BE2C (cell line): ENCODE measurements around the gene VPREB3.

ENCODE experiments used
- DNase-seq: peaks from one replicate; pipeline ENCODE4 v3.0.0-alpha.2; 2020
- H3K27me3 ChIP-seq: fragments of 250-450 bp; sonication (Bioruptor Pico); 2 replicates; pipeline ENCODE4 v1.5.1; 2020; ENCODE audit warnings: mild to moderate bottlenecking
- H3K36me3 ChIP-seq: fragments of 250-450 bp; sonication (Bioruptor Pico); 2 replicates; pipeline ENCODE4 v1.5.1; 2020; ENCODE audit warnings: mild to moderate bottlenecking
- H3K4me1 ChIP-seq: fragments of 250-450 bp; sonication (Bioruptor Pico); 2 replicates; pipeline ENCODE4 v1.5.1; 2020
- H3K4me3 ChIP-seq: 2 replicates; pipeline ENCODE4 v1.5.1; 2011; ENCODE audit warnings: low read depth, low read length
- H3K9me3 ChIP-seq: fragments of 250-450 bp; sonication (Bioruptor Pico); 2 replicates; pipeline ENCODE4 v1.5.1; 2020
- TF ChIP-seq, protein P1 (sequence below): IDR thresholded peaks from 2 replicates; pipeline ENCODE4 v1.5.1; 2012; ENCODE audit warnings: mild to moderate bottlenecking, low read depth, low read length

Gene VPREB3

DNA sequence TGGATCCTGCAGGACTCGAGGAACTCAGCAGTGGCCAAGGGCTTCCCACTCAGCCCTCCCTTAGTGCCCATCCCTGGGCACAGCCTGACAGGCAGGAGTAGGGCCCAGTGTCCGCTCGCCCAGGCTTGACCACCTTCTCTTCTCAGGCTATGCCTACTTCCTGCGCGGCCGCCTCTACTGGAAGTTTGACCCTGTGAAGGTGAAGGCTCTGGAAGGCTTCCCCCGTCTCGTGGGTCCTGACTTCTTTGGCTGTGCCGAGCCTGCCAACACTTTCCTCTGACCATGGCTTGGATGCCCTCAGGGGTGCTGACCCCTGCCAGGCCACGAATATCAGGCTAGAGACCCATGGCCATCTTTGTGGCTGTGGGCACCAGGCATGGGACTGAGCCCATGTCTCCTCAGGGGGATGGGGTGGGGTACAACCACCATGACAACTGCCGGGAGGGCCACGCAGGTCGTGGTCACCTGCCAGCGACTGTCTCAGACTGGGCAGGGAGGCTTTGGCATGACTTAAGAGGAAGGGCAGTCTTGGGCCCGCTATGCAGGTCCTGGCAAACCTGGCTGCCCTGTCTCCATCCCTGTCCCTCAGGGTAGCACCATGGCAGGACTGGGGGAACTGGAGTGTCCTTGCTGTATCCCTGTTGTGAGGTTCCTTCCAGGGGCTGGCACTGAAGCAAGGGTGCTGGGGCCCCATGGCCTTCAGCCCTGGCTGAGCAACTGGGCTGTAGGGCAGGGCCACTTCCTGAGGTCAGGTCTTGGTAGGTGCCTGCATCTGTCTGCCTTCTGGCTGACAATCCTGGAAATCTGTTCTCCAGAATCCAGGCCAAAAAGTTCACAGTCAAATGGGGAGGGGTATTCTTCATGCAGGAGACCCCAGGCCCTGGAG lies 29.3 kb upstream of the VPREB3 start:
- Histone ChIP-seq H3K4me1 (peaks cover 7% of the 10 kb centered on the region), H3K36me3 (no peaks in the 10 kb centered on the region; the same call in 1 of the 2 replicates), H3K27me3 (no peaks in the 10 kb centered on the region), H3K4me3 (no peak overlapping the region), H3K9me3 (no peaks in the 10 kb centered on the region)
- DNase-seq: no peak
- TF ChIP-seq, protein P1, sequence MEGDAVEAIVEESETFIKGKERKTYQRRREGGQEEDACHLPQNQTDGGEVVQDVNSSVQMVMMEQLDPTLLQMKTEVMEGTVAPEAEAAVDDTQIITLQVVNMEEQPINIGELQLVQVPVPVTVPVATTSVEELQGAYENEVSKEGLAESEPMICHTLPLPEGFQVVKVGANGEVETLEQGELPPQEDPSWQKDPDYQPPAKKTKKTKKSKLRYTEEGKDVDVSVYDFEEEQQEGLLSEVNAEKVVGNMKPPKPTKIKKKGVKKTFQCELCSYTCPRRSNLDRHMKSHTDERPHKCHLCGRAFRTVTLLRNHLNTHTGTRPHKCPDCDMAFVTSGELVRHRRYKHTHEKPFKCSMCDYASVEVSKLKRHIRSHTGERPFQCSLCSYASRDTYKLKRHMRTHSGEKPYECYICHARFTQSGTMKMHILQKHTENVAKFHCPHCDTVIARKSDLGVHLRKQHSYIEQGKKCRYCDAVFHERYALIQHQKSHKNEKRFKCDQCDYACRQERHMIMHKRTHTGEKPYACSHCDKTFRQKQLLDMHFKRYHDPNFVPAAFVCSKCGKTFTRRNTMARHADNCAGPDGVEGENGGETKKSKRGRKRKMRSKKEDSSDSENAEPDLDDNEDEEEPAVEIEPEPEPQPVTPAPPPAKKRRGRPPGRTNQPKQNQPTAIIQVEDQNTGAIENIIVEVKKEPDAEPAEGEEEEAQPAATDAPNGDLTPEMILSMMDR: no peak

DNA sequence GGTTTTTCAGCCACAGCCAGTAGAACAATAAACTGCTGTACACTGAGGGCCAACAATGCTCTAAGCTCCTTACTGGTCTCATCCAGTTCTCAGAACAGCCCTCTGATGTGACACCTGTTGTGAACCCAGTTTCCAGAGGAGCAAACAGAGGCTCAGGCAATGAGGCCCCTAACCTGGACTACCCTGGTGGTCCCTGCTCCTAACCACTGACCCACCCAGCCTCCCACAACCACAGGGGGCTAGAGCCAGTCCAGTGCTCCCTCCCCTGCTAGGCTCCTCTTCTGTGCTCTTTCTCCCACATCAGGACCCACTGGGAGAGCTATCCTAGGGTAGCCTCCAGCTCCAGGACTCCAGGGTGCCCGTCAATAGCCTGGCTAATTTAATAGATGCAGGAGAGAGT lies 28.5 kb upstream of the VPREB3 start:
- H3K4me1 ChIP-seq: peaks cover 7% of the 10 kb centered on the region
- DNase-seq: no peak
- no peak overlapping the region for H3K4me3 ChIP-seq
- no peaks in the 10 kb centered on the region for H3K9me3 ChIP-seq
- H3K27me3 ChIP-seq: no peaks in the 10 kb centered on the region
- TF ChIP-seq, protein P1: no peak
- H3K36me3 ChIP-seq: no peaks in the 10 kb centered on the region

DNA sequence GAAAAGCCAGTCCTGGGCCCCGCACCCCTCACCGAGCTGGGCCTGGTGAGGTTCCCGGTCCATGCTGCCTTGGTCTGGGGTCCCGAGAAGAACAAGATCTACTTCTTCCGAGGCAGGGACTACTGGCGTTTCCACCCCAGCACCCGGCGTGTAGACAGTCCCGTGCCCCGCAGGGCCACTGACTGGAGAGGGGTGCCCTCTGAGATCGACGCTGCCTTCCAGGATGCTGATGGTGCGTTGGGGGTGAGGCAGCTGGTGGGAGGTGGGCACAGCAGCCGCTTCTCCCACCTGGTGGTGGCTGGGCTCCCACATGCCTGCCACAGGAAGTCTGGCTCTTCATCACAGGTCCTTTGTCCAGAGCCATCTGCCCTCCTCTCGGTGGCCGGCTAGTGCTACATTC lies 28.0 kb upstream of the VPREB3 start:
- TF ChIP-seq, protein P1: no peak
- Histone ChIP-seq H3K36me3 (no peaks in the 10 kb centered on the region), H3K27me3 (no peaks in the 10 kb centered on the region), H3K4me1 (peaks cover 7% of the 10 kb centered on the region), H3K4me3 (no peak overlapping the region), H3K9me3 (no peaks in the 10 kb centered on the region)
- no peak for DNase-seq

DNA sequence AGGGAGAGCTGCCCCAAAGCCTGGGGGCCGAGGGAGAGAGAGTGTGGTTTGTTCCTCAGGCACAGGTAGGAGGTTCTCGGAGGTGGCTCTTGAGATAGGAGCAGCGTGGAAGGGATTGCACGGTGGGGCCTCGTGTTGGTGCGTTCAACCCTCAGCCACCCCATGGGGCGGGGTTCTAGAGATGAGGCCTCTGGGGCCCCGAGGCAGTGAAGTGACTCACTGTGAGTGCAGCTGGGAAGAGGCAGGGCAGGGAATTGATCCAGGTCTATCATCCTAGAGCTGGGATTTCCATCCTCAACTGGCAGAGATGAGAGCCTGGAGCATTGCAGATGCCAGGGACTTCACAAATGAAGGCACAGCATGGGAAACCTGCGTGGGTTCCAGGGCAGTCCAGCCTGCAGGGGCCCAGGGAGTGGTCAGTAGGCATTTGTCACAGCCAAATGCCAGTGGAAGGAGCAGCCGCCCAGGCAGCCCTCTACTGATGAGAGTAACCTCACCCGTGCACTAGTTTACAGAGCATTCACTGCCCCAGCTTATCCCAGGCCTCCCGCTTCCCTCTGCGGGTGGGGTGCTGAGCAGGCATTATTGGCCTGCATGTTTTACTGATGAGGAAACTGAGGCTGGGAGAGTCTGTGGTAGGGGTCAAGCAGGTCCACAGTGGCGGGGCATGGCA lies 27.4 kb upstream of the VPREB3 start:
- DNase-seq: no peak
- no peaks in the 10 kb centered on the region for H3K9me3 ChIP-seq
- H3K4me1 ChIP-seq: peaks cover 7% of the 10 kb centered on the region
- H3K36me3 ChIP-seq: no peaks in the 10 kb centered on the region
- no peak overlapping the region for H3K4me3 ChIP-seq
- TF ChIP-seq, protein P1: no peak
- no peaks in the 10 kb centered on the region for H3K27me3 ChIP-seq

DNA sequence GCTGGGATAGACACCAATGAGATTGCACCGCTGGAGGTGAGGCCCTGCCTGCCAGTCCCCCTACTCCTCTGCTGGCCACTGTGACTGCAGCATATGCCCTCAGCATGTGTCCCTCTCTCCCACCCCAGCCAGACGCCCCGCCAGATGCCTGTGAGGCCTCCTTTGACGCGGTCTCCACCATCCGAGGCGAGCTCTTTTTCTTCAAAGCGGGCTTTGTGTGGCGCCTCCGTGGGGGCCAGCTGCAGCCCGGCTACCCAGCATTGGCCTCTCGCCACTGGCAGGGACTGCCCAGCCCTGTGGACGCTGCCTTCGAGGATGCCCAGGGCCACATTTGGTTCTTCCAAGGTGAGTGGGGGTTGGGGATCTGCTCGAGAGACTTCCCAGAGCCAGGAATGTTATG lies 26.8 kb upstream of the VPREB3 start:
- Histone ChIP-seq H3K4me1 (peaks cover 4% of the 10 kb centered on the region; the same call in 1 of the 2 replicates), H3K27me3 (no peaks in the 10 kb centered on the region)
- no peak for DNase-seq

More for the DNA sequence above, 26.8 kb upstream of the VPREB3 start:
- no peak overlapping the region for H3K4me3 ChIP-seq
- H3K36me3 ChIP-seq: no peaks in the 10 kb centered on the region
- H3K9me3 ChIP-seq: no peaks in the 10 kb centered on the region
- TF ChIP-seq, protein P1: no peak
